Heart right ventricle (tissue), 16 donors: ENCODE data around the gene OR52A1. TPM values are rescaled to one million over a fixed set of nuclear protein-coding genes. Genes with fewer than 3 reads are reported as not detected.

ENCODE experiments used
- ATAC-seq, 8 donors: fragments of 200-7000 bp; cut with Tn5 transposase; one replicate each; pipeline ENCODE4 v1.9.1; 2020; ENCODE audit warnings: mild to moderate bottlenecking in 8 of 8, moderate library complexity in 8 of 8, moderate number of reproducible peaks in 1 of 8
- DNase-seq, 2 donors: peaks; one replicate each; pipeline ENCODE4 v3.0.0-alpha.2; 2020
- H3K27ac ChIP-seq, 10 donors: fragments of 200-600 bp; sonication (generic) in 2 of 10; one replicate each; pipeline versions ENCODE4 v1.5.0 to v1.8.0; 2020 to 2022; ENCODE audit warnings: mild to moderate bottlenecking in 3 of 10
- H3K27me3 ChIP-seq, 7 donors: fragments of 200-600 bp; one replicate each; pipeline ENCODE4 v1.8.0; 2021 to 2022; ENCODE audit warnings: mild to moderate bottlenecking in 2 of 7
- H3K36me3 ChIP-seq, 9 donors: fragments of 200-600 bp; sonication (generic) in 1 of 9; one replicate each; pipeline versions ENCODE4 v1.5.0 to v1.8.0; 2020 to 2022; ENCODE audit warnings: mild to moderate bottlenecking in 2 of 9
- H3K4me1 ChIP-seq, 9 donors: fragments of 200-600 bp; sonication (generic) in 1 of 9; one replicate each; pipeline versions ENCODE4 v1.5.0 to v1.8.0; 2020 to 2022; ENCODE audit warnings: mild to moderate bottlenecking in 4 of 9
- H3K4me3 ChIP-seq, 10 donors: fragments of 200-600 bp; sonication (generic) in 2 of 10; one replicate each; pipeline versions ENCODE4 v1.5.0 to v1.8.0; 2020 to 2022; ENCODE audit warnings: mild to moderate bottlenecking in 7 of 10, moderate library complexity in 2 of 10
- H3K9me3 ChIP-seq, 11 donors: fragments of 200-600 bp in 10 of 11; sonication (generic) in 2 of 11; one replicate each; pipeline versions ENCODE4 v1.5.0 to v1.8.0; 2013 to 2022; ENCODE audit warnings: mild to moderate bottlenecking in 2 of 11, control low read depth in 1 of 11, moderate library complexity in 1 of 11
- WGBS, 2 donors: extraction: QIAGEN DNeasy Blood & Tissue Kit; methylation state at CpG; one replicate each; pipeline ENCODE4 v1.1.7; 2013; ENCODE audit warnings: inconsistent platforms in 1 of 2; 5-methylcytosine and 5-hydroxymethylcytosine counted together
- intact Hi-C, 10 donors: fragments of 100-400 bp; cut with DNase I; formaldehyde crosslinking; loops; one replicate each; pipeline versions ENCODE4 v1.11.1 to v1.14.2; 2022
- polyA plus RNA-seq, 2 donors: library from polyadenylated mRNA; stranded (reverse); fragments of 200-250 nt; gene quantifications; one replicate each; pipeline ENCODE4 v1.2.3, GENCODE V29; 2013
- total RNA-seq, 10 donors: library from RNA; stranded (reverse); fragmentation: NEBNext Ultra II Directional in 3 of 10; extraction: Animal tissue kit (Norgen Biotek cat#: 25700) in 3 of 10; gene quantifications; one replicate each; pipeline versions ENCODE4 v1.2.1 to v1.2.4, GENCODE V29; 2021 to 2023
- TF ChIP-seq, protein P1 (sequence below), 9 donors: fragments of 200-600 bp; sonication (generic) in 2 of 9; IDR thresholded peaks; one replicate each; pipeline versions ENCODE4 v1.5.0 to v1.8.0; 2021 to 2022; ENCODE audit warnings: antibody characterized with exemption in 9 of 9, mild to moderate bottlenecking in 5 of 9, moderate library complexity in 1 of 9
- donor health status: Arrhythmogenic right ventricular cardiomyopathy.
- donor health status: ischemic (EF 13 %, LVEDD 7.1; RV severe dilation, severe dysfunction).
- donor health status: healthy with polysubstance abuse.
- donor health status: DM: no; HTN: yes; CAD: no.
- donor health status: DM: no; HTN: no; CAD: no.
- donor health status: ischemic (EF 25% LVEDD 6.9; RV normal size, moderate dysfunction).
- donor health status: ischemic (EF 25% LVEDD 5.7; RV mildly dilated, moderate dysfunction).
- donor health status: healthy.
- donor health status: DM: yes; HTN: yes; CAD: no.
- donor health status: Ischemic cardiomyopathy.
- donor health status: ischemic (EF 35%, LVEDD 5.7; RV mildly dilated, moderate dysfunction).
- donor health status: nonischemic (EF 11% LVEDD 7.7; RV severe dilation, severe dysfunction).
- donor health status: DM: yes; HTN: yes; CAD: no.
- donor health status: PGD.
- donor health status: ischemic (EF 29% LVEDD 5.4; RV normal size, mild dysfunction).
- donor health status: nonischemic (EF 23%, LVEDD 6.1; RV moderate dilation, normal function).

The OR52A1 gene
- total and polyA plus RNA-seq, 12 donors: not detected

DNA sequence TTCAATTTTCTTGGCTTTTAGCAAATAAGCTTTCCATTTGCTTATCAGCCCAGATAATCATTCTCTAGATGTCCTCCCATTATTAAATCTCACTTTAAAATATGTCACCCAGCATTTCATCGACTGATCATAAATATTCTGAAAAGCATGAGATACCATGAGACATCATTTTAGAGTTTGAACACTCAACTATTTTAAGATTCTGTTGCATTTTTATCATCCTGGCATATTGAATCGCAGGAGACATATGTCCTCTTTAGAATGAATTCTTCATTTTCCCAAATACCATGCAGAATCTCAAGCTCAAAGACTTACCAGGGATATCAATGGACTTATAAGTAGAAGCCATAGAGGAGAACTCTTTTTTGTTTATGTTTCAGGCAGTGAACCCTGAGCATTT lies 16.6 kb downstream of the OR52A1 start, which contains the start of gene OR52A5:
OR52A5 (minus strand) TSS at position 361 of the 400 bp plus-strand sequence. CDS start 5,714 bp downstream, outside the sequence.
- DNase-seq (no peak), ATAC-seq (no peak)
- intact Hi-C loops: no loop called here
- H3K9me3 ChIP-seq: no peaks in the 10 kb centered on the region
- no peak within 1 kb of the TSS for H3K27ac ChIP-seq
- TF ChIP-seq, protein P1, sequence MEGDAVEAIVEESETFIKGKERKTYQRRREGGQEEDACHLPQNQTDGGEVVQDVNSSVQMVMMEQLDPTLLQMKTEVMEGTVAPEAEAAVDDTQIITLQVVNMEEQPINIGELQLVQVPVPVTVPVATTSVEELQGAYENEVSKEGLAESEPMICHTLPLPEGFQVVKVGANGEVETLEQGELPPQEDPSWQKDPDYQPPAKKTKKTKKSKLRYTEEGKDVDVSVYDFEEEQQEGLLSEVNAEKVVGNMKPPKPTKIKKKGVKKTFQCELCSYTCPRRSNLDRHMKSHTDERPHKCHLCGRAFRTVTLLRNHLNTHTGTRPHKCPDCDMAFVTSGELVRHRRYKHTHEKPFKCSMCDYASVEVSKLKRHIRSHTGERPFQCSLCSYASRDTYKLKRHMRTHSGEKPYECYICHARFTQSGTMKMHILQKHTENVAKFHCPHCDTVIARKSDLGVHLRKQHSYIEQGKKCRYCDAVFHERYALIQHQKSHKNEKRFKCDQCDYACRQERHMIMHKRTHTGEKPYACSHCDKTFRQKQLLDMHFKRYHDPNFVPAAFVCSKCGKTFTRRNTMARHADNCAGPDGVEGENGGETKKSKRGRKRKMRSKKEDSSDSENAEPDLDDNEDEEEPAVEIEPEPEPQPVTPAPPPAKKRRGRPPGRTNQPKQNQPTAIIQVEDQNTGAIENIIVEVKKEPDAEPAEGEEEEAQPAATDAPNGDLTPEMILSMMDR (IDR thresholded peaks at IDR 0.05): no peak
- no peak within 1 kb of the TSS for H3K4me3 ChIP-seq
- no peaks in the 10 kb centered on the region for H3K27me3 ChIP-seq
- 87 to 93% methylated on average over 2 of the region's 2 CpGs for WGBS, 2 donors
- no peaks in the 10 kb centered on the region for H3K36me3 ChIP-seq
- no peaks in the 10 kb centered on the region for H3K4me1 ChIP-seq

DNA sequence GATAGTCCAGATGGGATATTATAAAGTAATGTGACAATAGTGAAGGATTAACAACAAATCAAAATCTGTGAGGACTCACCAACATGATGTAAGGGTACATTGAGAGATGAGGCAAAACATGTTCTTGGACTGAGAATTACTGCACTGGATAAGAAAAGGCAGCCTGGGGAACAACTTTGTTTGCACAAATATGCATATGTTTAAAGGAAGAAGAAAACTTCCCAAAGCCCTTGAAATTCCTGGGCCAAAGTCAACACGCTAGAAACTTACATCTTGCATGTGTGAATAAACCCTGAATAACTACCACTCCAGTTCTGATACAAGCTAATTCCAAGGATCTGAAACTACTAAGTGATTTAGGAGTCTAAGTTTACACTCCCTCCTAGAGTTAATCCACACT lies 17.5 kb downstream of the OR52A1 start:
- H3K4me1 ChIP-seq: no peaks in the 10 kb centered on the region
- H3K27ac ChIP-seq: no peak overlapping the region
- ATAC-seq: no peak
- intact Hi-C loops: no loop called here
- no peaks in the 10 kb centered on the region for H3K9me3 ChIP-seq
- TF ChIP-seq, protein P1 (IDR thresholded peaks at IDR 0.05): no peak
- no peak for DNase-seq
- 39 to 44% methylated on average over 1 of the region's 1 CpG for WGBS, 2 donors
- H3K27me3 ChIP-seq: no peaks in the 10 kb centered on the region
- H3K4me3 ChIP-seq: no peak overlapping the region
- no peaks in the 10 kb centered on the region for H3K36me3 ChIP-seq

GRCh38 chr11:5136261-5136660 lies 18.3 kb downstream of the OR52A1 start:
- DNase-seq: no peak
- no peaks in the 10 kb centered on the region for H3K9me3 ChIP-seq

GRCh38 chr11:5131584-5132335 lies 22.8 kb downstream of the OR52A1 start:
- Histone ChIP-seq H3K4me3 (no peak overlapping the region), H3K27me3 (no peaks in the 10 kb centered on the region), H3K36me3 (no peaks in the 10 kb centered on the region), H3K9me3 (no peaks in the 10 kb centered on the region), H3K4me1 (no peaks in the 10 kb centered on the region), H3K27ac (no peak overlapping the region)
- 82 to 83% methylated on average over 8 of the region's 8 CpGs for WGBS, 2 donors
- ATAC-seq (no peak), DNase-seq (no peak)
- intact Hi-C loops: no loop called here
- TF ChIP-seq, protein P1 (IDR thresholded peaks at IDR 0.05): no peak

More at GRCh38 chr11:5136261-5136660, 18.3 kb downstream of the OR52A1 start:
- H3K27me3 ChIP-seq: no peaks in the 10 kb centered on the region
- no peak overlapping the region for H3K27ac ChIP-seq
- no peak for ATAC-seq
- TF ChIP-seq, protein P1 (IDR thresholded peaks at IDR 0.05): no peak
- no peaks in the 10 kb centered on the region for H3K36me3 ChIP-seq
- H3K4me1 ChIP-seq: no peaks in the 10 kb centered on the region
- H3K4me3 ChIP-seq: no peak overlapping the region
- intact Hi-C loops: no loop called here
